Amniotic stem cell (primary cell): ENCODE data around the gene RANGAP1.
"Not testable (repeated sequence)": the region's sequence is repeated elsewhere in the genome, so short reads cannot be mapped to it uniquely, and the experiment has no call there.

Experiments
- DNase-seq: peaks from one replicate; lab custom pipeline; 2025; lab: John Stamatoyannopoulos, UW

RANGAP1 gene

GRCh38 chr22:41260871-41261270 is 25.1 kb downstream of the RANGAP1 start:
- DNase-seq = no peak

DNA sequence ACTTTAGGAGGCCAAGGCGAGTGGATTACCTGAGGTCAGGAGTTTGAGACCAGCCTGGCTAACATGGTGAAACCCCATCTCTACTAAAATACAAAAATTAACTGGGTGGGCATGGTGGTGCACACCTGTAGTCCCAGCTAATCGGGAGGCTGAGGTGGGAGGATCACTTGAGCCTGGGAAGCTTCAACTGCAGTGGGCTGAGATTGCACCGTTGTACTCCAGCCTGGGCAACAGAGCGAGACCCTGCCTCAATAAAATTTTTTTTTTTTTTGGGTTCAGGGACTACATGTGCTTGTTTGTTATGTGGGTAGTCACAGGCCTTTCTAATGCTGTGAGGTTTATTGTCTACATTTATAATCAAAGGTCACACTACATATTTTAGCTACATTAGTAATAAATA is 26.2 kb downstream of the RANGAP1 start:
- DNase-seq = not testable (repeated sequence)

GRCh38 chr22:41257696-41258095 is 28.3 kb downstream of the RANGAP1 start:
- no peak for DNase-seq

- peak; percentile 41 for DNase-seq
Measured at GRCh38 chr22:41256254-41257253, 29.4 kb downstream of the RANGAP1 start.

- DNase-seq = no peak
Measured at GRCh38 chr22:41254230-41254629, 31.8 kb downstream of the RANGAP1 start.

- no peak for DNase-seq
Measured at GRCh38 chr22:41252365-41252764, 33.6 kb downstream of the RANGAP1 start.

- no peak for DNase-seq
Measured at GRCh38 chr22:41250127-41250526, 35.9 kb downstream of the RANGAP1 start.

GRCh38 chr22:41249442-41249841 is 36.5 kb downstream of the RANGAP1 start:
- no peak for DNase-seq

DNA sequence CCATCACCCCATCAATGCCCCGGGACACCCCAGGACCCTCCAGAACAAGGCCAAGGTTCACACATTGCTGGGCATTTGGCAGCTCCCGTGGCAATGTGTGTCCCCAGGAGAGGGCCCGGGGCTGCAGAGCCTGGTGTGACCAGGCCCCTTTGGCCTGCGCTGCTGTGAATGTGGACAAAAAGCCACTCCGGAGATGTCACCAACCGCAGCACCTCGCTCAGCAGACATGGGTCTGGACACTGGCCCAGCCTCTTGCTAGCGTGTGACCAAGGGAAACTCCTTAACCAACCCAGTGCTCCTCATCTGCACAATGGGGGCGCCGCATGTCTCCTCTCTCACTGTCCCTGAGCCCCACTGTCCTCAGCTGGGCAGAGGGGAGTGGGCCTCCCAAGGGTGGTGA is 37.2 kb downstream of the RANGAP1 start:
- DNase-seq = no peak

DNA sequence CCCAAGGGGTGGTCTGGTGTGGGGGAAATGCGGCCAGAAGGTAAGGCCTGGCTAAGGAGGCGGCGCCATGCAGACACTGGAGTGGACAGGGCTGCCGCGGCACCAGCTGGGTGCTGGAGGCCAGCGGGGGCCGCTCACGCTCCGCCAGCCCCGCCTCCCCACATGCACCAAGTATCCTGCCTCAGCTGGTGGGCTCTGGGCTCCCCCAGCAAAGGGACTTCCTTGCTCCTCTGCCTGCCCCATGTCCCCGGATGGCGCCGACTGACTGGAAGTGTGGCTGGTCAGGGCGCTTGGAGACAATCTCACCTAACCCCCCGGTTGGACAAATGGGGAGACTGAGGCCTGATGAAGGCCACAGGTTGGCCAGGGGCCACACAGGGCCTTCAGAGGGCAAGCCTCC is 37.7 kb downstream of the RANGAP1 start:
- DNase-seq = no peak

DNA sequence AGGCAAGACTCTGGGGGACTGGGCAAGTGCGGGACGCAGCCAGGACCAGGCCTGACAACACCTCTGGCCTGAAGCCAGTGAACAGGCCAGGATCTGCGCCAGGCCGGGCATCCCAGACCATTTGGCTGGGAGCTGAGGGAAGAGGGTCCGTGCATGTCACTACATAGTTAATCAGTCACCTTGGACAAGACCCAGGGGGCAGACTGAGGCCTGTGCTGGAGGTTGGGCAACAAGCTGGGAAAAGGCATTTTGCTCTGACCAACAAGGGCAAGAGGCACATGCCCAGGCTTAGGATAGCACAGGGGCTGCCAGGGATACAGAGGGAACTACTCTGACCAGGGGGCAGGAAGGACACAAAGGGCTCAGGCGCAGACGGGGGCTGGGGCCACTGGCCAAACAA is 38.3 kb downstream of the RANGAP1 start:
- no peak for DNase-seq

- no peak for DNase-seq
Measured at GRCh38 chr22:41245917-41246499, 40.0 kb downstream of the RANGAP1 start.

GRCh38 chr22:41243361-41243760 is 42.6 kb downstream of the RANGAP1 start:
- DNase-seq = no peak

- no peak for DNase-seq
Measured at GRCh38 chr22:41242396-41243117, 43.4 kb downstream of the RANGAP1 start.

- DNase-seq = no peak
Measured at GRCh38 chr22:41241133-41241676, 44.8 kb downstream of the RANGAP1 start.

DNA sequence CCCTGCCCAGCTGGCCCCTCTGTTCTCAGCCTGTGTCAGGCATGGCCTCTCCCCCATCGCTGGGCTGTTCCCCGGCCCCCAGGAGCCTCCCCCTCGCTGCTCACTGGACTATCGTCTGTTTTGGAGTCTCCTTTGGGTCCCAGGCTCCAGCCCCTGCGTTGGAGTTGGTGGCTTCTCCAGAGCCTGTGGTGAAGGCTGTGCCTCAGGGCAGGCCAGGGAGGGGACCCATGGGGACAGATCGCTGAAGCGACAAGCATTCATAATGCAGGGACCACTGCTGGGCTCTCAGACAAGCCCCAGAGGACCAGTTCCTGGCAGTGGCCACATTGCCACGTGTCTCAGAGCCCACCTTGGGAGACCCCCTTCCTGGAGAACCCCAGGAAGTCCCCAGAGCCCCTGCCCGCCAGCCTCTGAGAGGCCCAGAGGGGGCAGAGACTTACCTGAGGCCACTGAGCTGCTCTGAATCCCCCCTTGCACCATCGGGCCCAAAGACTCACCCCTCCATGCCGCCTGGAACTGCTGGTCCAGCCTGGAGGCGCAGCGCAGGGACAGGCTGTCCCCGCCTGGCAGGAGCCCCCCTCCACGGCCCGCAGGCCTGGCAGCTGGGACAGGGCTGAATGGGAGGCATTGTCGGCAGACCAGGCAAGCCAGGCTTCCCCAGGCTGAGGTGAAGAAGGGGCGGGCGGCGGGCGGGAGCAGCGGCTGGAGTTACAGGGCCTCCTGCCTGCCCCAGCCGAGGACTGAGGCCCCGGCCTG is 45.4 kb downstream of the RANGAP1 start, which contains the start of gene CHADL:
CHADL (minus strand) TSS at position 555 of the 756 bp plus-strand sequence; CDS start at position 505, 50 bp downstream.
- no peak for DNase-seq

DNA sequence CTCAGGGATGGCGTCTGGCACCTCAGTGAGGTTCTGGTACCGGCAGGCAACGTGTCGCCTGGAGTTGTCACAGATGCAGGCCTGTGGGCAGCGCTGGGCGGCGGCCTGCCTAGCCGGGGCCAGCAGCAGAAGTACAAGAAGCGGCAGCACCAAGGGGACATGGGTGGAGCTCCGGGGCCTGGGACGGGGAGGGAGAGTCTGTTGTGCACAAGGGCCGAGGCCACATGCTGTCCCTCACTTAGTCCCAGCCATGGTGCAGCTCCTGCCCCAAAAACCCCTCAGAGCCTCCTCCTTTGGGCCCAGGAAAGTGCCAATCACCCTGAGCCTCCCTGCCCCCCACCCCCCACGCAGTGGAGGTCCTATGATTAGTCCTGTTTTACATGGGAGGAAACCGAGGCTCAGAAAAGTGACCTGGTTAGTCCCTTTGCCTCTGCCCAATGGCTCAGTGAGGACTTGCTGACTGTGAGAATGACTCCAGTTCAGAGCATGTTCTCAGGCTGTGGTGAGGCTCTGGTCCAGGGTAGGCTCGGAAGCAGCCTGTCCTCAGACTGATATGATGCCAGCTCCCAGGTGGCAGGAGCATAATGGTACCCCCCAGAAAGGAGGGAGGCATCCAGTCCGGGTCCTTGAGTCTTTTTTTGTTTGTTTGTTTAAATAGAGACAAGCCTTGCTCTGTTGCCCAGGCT is 46.4 kb downstream of the RANGAP1 start:
- no peak for DNase-seq

DNA sequence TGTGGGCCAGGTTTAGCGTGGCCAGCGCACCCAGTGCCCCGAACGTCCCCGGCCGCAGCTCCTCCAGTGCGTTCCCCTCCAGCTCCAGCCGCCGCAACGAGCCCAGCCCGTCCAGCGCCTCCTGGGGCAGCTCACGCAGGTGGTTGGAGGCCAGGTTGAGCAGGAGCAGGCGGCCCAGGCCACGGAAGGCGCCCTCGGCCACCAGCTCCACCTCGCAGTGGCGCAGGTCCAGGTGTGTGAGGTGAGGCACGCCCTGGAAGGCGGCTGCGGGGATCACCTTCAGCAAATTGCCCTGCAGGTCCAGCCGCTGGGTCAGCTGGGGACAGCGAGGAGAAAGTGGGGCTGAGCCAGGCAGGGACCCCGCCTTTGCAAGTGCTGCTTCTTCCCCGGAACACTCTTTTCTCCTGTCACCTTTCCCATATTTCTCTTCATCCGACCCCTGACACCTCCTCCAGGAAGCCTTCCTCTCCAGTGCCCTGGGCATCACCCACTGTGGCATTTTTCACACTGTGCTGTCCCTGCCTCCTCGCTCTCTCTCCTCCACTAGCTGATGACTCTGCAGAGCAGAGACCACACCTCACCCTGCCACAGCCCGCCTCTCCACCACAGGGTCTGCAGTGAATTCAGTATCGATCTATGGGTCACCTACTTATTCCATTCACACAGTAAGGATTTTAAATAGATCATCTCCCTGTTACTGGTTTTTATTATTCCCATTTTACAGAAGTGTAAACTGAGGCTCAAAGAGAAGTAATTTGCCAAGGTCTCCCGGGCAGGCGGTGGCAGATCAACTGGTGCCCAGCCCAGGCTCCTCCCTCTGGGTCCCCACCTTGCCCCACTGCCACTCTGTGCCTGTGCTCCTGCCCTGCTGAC is 47.2 kb downstream of the RANGAP1 start:
- DNase-seq = no peak

DNA sequence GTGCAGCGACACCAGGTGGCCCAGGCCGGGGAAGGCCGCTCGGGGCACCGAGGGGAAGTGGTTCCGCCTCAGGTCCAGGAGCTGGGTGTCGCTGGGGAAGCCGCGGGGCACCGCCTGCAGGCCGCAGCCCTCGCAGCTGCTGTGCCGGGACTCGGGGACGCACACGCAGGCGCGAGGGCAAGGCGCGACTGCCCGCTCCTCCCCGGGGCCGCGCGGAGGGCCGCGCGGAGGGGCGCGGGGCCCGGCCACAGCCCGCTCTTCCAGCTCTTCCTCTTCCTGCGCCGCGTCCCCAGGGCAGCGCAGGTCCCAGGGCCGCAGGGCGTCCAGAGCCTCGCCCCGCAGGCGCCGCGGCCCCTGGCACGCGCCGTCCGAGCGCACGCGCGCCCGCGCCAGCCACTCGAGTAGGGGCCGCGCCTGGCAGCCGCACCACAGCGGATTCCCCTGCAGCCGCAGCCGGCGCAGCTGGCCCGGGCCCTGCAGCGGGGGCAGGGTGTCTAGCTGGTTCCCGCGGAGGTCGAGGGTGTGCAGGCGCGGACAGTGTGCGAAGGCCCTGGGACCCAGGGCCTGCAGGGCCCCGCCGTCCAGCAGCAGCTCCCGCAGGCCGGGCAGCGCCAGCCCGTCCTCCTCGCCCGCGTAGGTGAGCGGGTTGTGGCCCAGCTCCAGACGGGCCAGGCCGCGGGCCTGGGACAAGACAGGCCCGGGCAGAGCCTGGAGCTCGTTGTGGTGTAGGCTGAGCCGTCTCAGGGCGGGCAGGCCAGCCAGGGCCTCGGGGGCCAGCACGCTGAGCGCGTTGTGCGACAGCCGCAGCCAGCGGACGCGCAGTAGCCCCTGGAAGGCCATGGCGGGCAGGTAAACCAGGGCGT is 48.0 kb downstream of the RANGAP1 start:
- no peak for DNase-seq
